D721Med (cell line): ENCODE results near the gene ZBED4.

Source experiments
- DNase-seq: peaks from one replicate; pipeline ENCODE4 v3.0.0; 2011; ENCODE audit warnings: low spot score; ENCODE audit not compliant: insufficient read length
- FAIRE-seq: peaks from 2 replicates; lab custom pipeline; 2011; peaks lifted over from hg19 to GRCh38; lab: Jason Lieb, UNC
- CTCF ChIP-seq: IDR thresholded peaks from 2 replicates; pipeline ENCODE4 v1.5.1; 2012; ENCODE audit warnings: mild to moderate bottlenecking, control low read depth; ENCODE audit not compliant: insufficient read depth; ENCODE audit errors: missing control alignments

Gene ZBED4

GRCh38 chr22:49852898-49853894 is at the start of gene ZBED4:
ZBED4 (plus strand) TSS chr22:49853844; CDS start chr22:49883663, 29,819 bp downstream.
- TF ChIP-seq CTCF, result no peak
- DNase-seq (peak; percentile 66), FAIRE-seq (no peak)

GRCh38 chr22:49807129-49807528 is 46.5 kb upstream of the ZBED4 start:
- DNase-seq (no peak), FAIRE-seq (no peak)
- TF ChIP-seq CTCF, result no peak

GRCh38 chr22:49807780-49808708 is 45.6 kb upstream of the ZBED4 start:
- DNase-seq, result no peak
- no peak for FAIRE-seq
- no peak for TF ChIP-seq CTCF

- no peak for FAIRE-seq
- no peak for DNase-seq
- no peak for TF ChIP-seq CTCF
Observed at GRCh38 chr22:49810363-49811019, 43.2 kb upstream of the ZBED4 start.

- no peak for FAIRE-seq
- TF ChIP-seq CTCF, result no peak
- DNase-seq, result no peak
Observed at GRCh38 chr22:49811020-49811791, 42.4 kb upstream of the ZBED4 start.

- FAIRE-seq (no peak), DNase-seq (no peak)
- no peak for TF ChIP-seq CTCF
Observed at GRCh38 chr22:49812838-49813237, 40.8 kb upstream of the ZBED4 start.
